ENCODE measurements around the gene YY1AP1. TPM values are rescaled to one million over a fixed set of nuclear protein-coding genes. Genes with fewer than 3 reads are reported as not detected.

YY1AP1 gene
- total RNA-seq, 1 experiment from 2014 or later: 57.5 TPM

DNA sequence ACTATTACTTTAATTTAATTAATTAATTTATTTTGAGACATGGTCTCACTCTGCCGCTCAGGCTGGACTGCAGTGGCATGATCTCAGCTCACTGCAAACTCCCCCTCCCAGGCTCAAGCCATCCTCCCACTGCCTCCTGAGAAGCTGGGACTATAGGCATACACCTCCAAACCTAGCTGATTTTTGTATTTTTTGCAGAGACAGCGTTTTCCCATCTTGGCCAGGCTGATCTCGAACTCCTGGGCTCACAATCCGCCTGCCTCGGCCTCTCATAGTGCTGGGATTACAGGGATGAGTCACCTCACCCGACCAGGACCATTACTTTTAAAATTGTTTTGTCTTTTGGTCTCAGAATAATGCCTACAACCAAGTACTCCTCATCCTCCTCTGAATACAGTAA, 15.6 kb downstream of the YY1AP1 start:
- H2BK5ac ChIP-seq (ENCODE audit: insufficient read length, low read length): no peak overlapping the region
- Mint-ChIP-seq H3K27me3 (ENCODE audit: low read depth) (no peaks in the 10 kb centered on the region), H3K4me1 (no peaks in the 10 kb centered on the region), H3K9me3 (no peaks in the 10 kb centered on the region), H3K4me3 (no peak overlapping the region), H3K36me3 (ENCODE audit: insufficient read depth in 1 of 3, low read depth in 3 of 3) (peaks cover 39 to 92% (median 89%) of the 10 kb centered on the region in 3 experiments; a peak in 6 of 7 replicates), H3K27ac (peak overlapping the region in 2 of 3 experiments; percentile 47 to 52; a peak in 2 of 7 replicates)
- no peak overlapping the region for H2BK12ac ChIP-seq (ENCODE audit: insufficient read length, low read depth, low read length)
- no peak overlapping the region for H2BK15ac ChIP-seq (ENCODE audit: low read depth, low read length)
- H3K9ac ChIP-seq (ENCODE audit: extremely low read depth, insufficient read length, low read length): no peak overlapping the region
- no peaks in the 10 kb centered on the region for H4K20me1 ChIP-seq (ENCODE audit: control insufficient read depth, insufficient read depth, insufficient read length)
- H2BK20ac ChIP-seq (ENCODE audit: low read depth, low read length, poor library complexity, severe bottlenecking): no peak overlapping the region
- no peak overlapping the region for H2AFZ ChIP-seq (ENCODE audit: low read length)
- no peak overlapping the region for H3K14ac ChIP-seq (ENCODE audit: insufficient read depth, low read length)
- no peak overlapping the region for H3K23ac ChIP-seq (ENCODE audit: insufficient read length, low read depth, low read length)
- no peaks in the 10 kb centered on the region for H3K9me3 ChIP-seq (ENCODE audit: control insufficient read depth, low read depth, low read length)
- H3K18ac ChIP-seq (ENCODE audit: insufficient read length, low read depth, low read length): no peak overlapping the region
- DNase-seq: no peak
- no peak overlapping the region for H2AK5ac ChIP-seq (ENCODE audit: insufficient read length, low read length)
- no peak overlapping the region for H2BK120ac ChIP-seq (ENCODE audit: low read depth, low read length, poor library complexity, severe bottlenecking)
- H3K4me1 ChIP-seq (ENCODE audit: insufficient read depth, low read length): no peaks in the 10 kb centered on the region
- no peak overlapping the region for H4K8ac ChIP-seq (replicated peaks; ENCODE audit: insufficient read length, low read depth, low read length)
- WGBS (ENCODE audit: extremely low coverage, insufficient read length, low lambda C conversion rate): no CpG with 5 or more reads among the region's 6 CpGs
- no peaks in the 10 kb centered on the region for H3K79me1 ChIP-seq (ENCODE audit: insufficient read depth, low read depth, low read length, poor library complexity, severe bottlenecking)
- H3K27ac ChIP-seq (ENCODE audit: insufficient read length, low read depth, low read length): no peak overlapping the region
- H4K91ac ChIP-seq (ENCODE audit: insufficient read length, low read depth, low read length): no peak overlapping the region
- no peak overlapping the region for H3K4me2 ChIP-seq (ENCODE audit: insufficient read depth, insufficient read length, low read length)
- no peak overlapping the region for H3K56ac ChIP-seq (ENCODE audit: insufficient read length, low read depth, low read length)
- no peak overlapping the region for H4K5ac ChIP-seq (ENCODE audit: insufficient read length, low read depth, low read length)
- no peak overlapping the region for H3T11ph ChIP-seq (ENCODE audit: low read length)
- no peaks in the 10 kb centered on the region for H3K27me3 ChIP-seq (ENCODE audit: insufficient read depth, low read length)
- no peaks in the 10 kb centered on the region for H3K79me2 ChIP-seq (ENCODE audit: insufficient read depth, low read length)
- TF ChIP-seq, protein P1, sequence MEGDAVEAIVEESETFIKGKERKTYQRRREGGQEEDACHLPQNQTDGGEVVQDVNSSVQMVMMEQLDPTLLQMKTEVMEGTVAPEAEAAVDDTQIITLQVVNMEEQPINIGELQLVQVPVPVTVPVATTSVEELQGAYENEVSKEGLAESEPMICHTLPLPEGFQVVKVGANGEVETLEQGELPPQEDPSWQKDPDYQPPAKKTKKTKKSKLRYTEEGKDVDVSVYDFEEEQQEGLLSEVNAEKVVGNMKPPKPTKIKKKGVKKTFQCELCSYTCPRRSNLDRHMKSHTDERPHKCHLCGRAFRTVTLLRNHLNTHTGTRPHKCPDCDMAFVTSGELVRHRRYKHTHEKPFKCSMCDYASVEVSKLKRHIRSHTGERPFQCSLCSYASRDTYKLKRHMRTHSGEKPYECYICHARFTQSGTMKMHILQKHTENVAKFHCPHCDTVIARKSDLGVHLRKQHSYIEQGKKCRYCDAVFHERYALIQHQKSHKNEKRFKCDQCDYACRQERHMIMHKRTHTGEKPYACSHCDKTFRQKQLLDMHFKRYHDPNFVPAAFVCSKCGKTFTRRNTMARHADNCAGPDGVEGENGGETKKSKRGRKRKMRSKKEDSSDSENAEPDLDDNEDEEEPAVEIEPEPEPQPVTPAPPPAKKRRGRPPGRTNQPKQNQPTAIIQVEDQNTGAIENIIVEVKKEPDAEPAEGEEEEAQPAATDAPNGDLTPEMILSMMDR (conservative IDR thresholded peaks at IDR 0.05): no peak
- H3K23me2 ChIP-seq (ENCODE audit: insufficient read length, low read depth, low read length, poor library complexity, severe bottlenecking): no peaks in the 10 kb centered on the region
- no peak overlapping the region for H3K4ac ChIP-seq (ENCODE audit: low read depth, low read length)

All from H9 (cell line).